Liver (tissue), 3 donors: ENCODE data around the gene ANO4.

Source experiments
- ATF3 ChIP-seq: IDR thresholded peaks from 2 replicates; pipeline ENCODE4 v1.6.1; 2016; ENCODE audit warnings: antibody characterized with exemption
- CTCF ChIP-seq: fragments of 150-350 bp; IDR thresholded peaks from 2 replicates; pipeline ENCODE4 v1.5.1; 2017; ENCODE audit warnings: improper control_type of control experiment, low read depth, low read length; ENCODE audit not compliant: missing input control
- YY1 ChIP-seq: IDR thresholded peaks from 2 replicates; pipeline ENCODE4 v1.6.1; 2016; ENCODE audit warnings: antibody characterized with exemption, mild to moderate bottlenecking
- donor health status: healthy.
- donor health status: healthy.

- TF ChIP-seq CTCF (no peak), ATF3 (no peak), YY1 (no peak)
Observed at GRCh38 chr12:100942984-100943749, 148.6 kb downstream of the ANO4 start.
